NT2/D1 (cell line): ENCODE data around the gene BMP2K.

Experiments
- SUZ12 ChIP-seq: IDR thresholded peaks from 2 replicates; pipeline ENCODE4 v1.6.1; 2011; ENCODE audit not compliant: insufficient read length, insufficient read depth; ENCODE audit errors: extremely low read depth
- YY1 ChIP-seq: IDR thresholded peaks from 2 replicates; pipeline ENCODE4 v1.6.1; 2011; ENCODE audit not compliant: insufficient read length, insufficient read depth
- ZNF274 ChIP-seq: IDR thresholded peaks from 2 replicates; pipeline ENCODE4 v1.6.1; 2011; ENCODE audit warnings: mild to moderate bottlenecking, low read depth, low read length

DNA sequence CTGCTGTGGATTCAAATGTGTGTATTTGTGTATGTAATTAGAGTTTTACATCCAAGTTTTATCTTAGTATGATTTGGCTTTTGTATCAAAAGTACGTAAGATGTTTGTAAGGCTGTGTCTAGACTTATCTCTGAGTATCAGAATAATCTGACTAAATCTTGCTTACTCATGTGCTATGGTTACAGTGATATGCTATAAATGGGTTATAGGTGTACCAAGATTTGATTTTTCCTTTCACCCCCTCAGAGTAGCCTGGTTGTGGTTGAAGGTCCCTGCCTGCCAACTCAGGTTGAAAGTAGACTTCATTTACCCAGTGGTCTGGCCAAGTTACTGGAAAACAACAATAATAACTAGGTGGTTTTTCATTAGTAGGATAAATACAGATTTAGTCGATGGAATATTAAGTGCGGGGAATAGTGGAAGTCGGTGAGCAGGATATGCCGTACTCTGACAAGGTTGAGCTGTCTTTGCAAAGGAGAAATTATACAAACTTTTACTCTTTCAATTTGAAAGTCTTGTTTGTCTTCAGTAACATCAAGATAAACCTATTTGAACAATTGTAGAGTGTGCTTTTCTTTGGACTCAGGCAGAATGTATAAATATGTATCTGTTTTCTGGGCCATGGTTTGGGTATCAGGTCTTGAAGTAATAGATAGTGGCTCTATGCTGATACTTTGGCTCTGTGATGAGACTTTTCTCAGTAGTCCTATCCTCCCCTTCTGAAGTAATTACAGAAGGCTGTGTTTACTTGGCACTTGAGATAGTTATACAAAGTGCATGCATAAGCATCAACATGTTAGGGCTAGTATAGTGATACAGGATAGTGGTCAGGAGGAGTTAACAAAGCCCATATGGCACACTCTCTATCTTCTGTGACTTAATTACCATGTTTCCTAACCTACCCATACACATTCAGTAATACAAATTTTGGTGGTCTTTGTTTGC, 23.7 kb downstream of the BMP2K start:
- no peak for TF ChIP-seq YY1
- TF ChIP-seq SUZ12, result no peak
- TF ChIP-seq ZNF274, result no peak
